Osteoblast (primary cell): ENCODE measurements around the gene TPRN. TPM values are rescaled to one million over a fixed set of nuclear protein-coding genes. Genes with fewer than 3 reads are reported as not detected.

Experiments used
- DNase-seq: peaks from one replicate; pipeline ENCODE4 v3.0.0; 2011; ENCODE audit warnings: low spot score, mixed read lengths; ENCODE audit not compliant: insufficient read length; ENCODE audit errors: missing footprints
- H2AFZ ChIP-seq: 2 replicates; pipeline ENCODE4 v1.6.0; 2011; ENCODE audit warnings: mild to moderate bottlenecking, low read length
- H3K27ac ChIP-seq: 2 replicates; pipeline ENCODE4 v1.5.1; 2011; ENCODE audit warnings: mild to moderate bottlenecking, low read depth, low read length, moderate library complexity
- H3K27me3 ChIP-seq: 2 replicates; pipeline ENCODE4 v1.6.0; 2012; ENCODE audit warnings: mild to moderate bottlenecking, control low read depth, inconsistent platforms, low read length, moderate library complexity; ENCODE audit not compliant: insufficient read depth
- H3K36me3 ChIP-seq: 2 replicates; pipeline ENCODE4 v1.5.1; 2011; ENCODE audit warnings: mild to moderate bottlenecking, low read length, control low read depth, moderate library complexity; ENCODE audit not compliant: insufficient read depth
- H3K4me1 ChIP-seq: 2 replicates; pipeline ENCODE4 v1.5.1; 2011; ENCODE audit warnings: mild to moderate bottlenecking, low read length, control low read depth, moderate library complexity; ENCODE audit not compliant: insufficient read depth
- H3K4me2 ChIP-seq: 2 replicates; pipeline ENCODE4 v1.6.0; 2011; ENCODE audit warnings: mild to moderate bottlenecking, low read length; ENCODE audit not compliant: insufficient read depth
- H3K4me3 ChIP-seq: fragments of 200-600 bp; sonication (generic); 3 replicates; pipeline ENCODE4 v1.5.1; 2012; ENCODE audit warnings: mild to moderate bottlenecking, low read length, inconsistent platforms; ENCODE audit not compliant: insufficient read depth
- H3K79me2 ChIP-seq: 2 replicates; pipeline ENCODE4 v1.6.0; 2012; ENCODE audit warnings: mild to moderate bottlenecking, low read length, control low read depth, inconsistent platforms; ENCODE audit not compliant: insufficient read depth
- H3K9me3 ChIP-seq: 2 replicates; pipeline ENCODE4 v1.5.1; 2011; ENCODE audit warnings: low read depth, low read length, control low read depth
- H4K20me1 ChIP-seq: 2 replicates; pipeline ENCODE4 v1.6.0; 2012; ENCODE audit warnings: mild to moderate bottlenecking, low read length, control low read depth; ENCODE audit not compliant: insufficient read depth
- CTCF ChIP-seq: IDR thresholded peaks from 2 replicates; pipeline ENCODE4 v1.5.1; 2011; ENCODE audit warnings: mild to moderate bottlenecking, low read depth, low read length, moderate library complexity; ENCODE audit errors: extremely low read depth
- total RNA-seq: library from RNA; depleted of rRNA; stranded (reverse); fragments of >200 nt; gene quantifications from 2 replicates; pipeline ENCODE4 v1.2.3, GENCODE V29; 2012

Gene TPRN
- total RNA-seq, 1 donor = 10.5 TPM

- no peak for DNase-seq
- no peak overlapping the region for H3K27ac ChIP-seq
- H3K4me1 ChIP-seq = peaks cover under 1% of the 10 kb centered on the region
- TF ChIP-seq CTCF = no peak
- H2AFZ ChIP-seq = no peak overlapping the region
- no peaks in the 10 kb centered on the region for H4K20me1 ChIP-seq
- H3K9me3 ChIP-seq = no peaks in the 10 kb centered on the region
- no peaks in the 10 kb centered on the region for H3K36me3 ChIP-seq
- H3K4me2 ChIP-seq = no peak overlapping the region
- H3K79me2 ChIP-seq = no peaks in the 10 kb centered on the region
- H3K4me3 ChIP-seq = no peak overlapping the region
- no peaks in the 10 kb centered on the region for H3K27me3 ChIP-seq
These were observed 28.7 kb upstream of the TPRN start for GRCh38 chr9:137228968-137229896.

GRCh38 chr9:137228506-137228967 lies 28.0 kb upstream of the TPRN start:
- H2AFZ ChIP-seq = no peak overlapping the region
- DNase-seq = no peak
- no peaks in the 10 kb centered on the region for H4K20me1 ChIP-seq
- no peaks in the 10 kb centered on the region for H3K79me2 ChIP-seq
- no peaks in the 10 kb centered on the region for H3K36me3 ChIP-seq
- H3K9me3 ChIP-seq = no peaks in the 10 kb centered on the region
- no peak overlapping the region for H3K4me2 ChIP-seq
- no peak overlapping the region for H3K27ac ChIP-seq
- H3K4me1 ChIP-seq = peaks cover 4% of the 10 kb centered on the region
- no peak overlapping the region for H3K4me3 ChIP-seq
- no peaks in the 10 kb centered on the region for H3K27me3 ChIP-seq
- no peak for TF ChIP-seq CTCF

GRCh38 chr9:137227853-137228505 lies 27.4 kb upstream of the TPRN start:
- no peaks in the 10 kb centered on the region for H3K36me3 ChIP-seq
- H4K20me1 ChIP-seq = no peaks in the 10 kb centered on the region
- no peaks in the 10 kb centered on the region for H3K9me3 ChIP-seq
- peaks cover 5% of the 10 kb centered on the region for H3K4me1 ChIP-seq
- no peak overlapping the region for H3K4me3 ChIP-seq
- H3K27ac ChIP-seq = no peak overlapping the region
- DNase-seq = no peak
- TF ChIP-seq CTCF = no peak
- no peaks in the 10 kb centered on the region for H3K27me3 ChIP-seq
- H3K4me2 ChIP-seq = no peak overlapping the region
- no peaks in the 10 kb centered on the region for H3K79me2 ChIP-seq
- no peak overlapping the region for H2AFZ ChIP-seq
